ENCODE results near the gene METTL16. TPM values are rescaled to one million over a fixed set of nuclear protein-coding genes. Genes with fewer than 3 reads are reported as not detected.

Gene METTL16
- polyA plus RNA-seq, 1 experiment = 16.9 TPM

GRCh38 chr17:2387086-2388019 lies 124.3 kb downstream of the METTL16 start:
- Histone ChIP-seq H3K27ac (ENCODE audit: low read depth, low read length) (no peak overlapping the region), H3K27me3 (ENCODE audit: control insufficient read depth, insufficient read depth, low read length) (no peaks in the 10 kb centered on the region), H3K9me3 (ENCODE audit: control insufficient read depth, insufficient read depth, low read length) (no peaks in the 10 kb centered on the region; the same call in 1 of the 2 replicates), H3K4me3 (ENCODE audit: low read depth, low read length) (no peak overlapping the region)
- DNase-seq (ENCODE audit: low read depth, low spot score) = no peak
- POLR2A ChIA-PET = no interaction called here
- no peak for TF ChIP-seq CTCF (IDR thresholded peaks at IDR 0.05; ENCODE audit: low read depth, low read length)
- CTCF ChIA-PET = interaction anchor here (1.3 kb wide), 1 partner anchor 29 kb away, joined by 9 read pairs; no protein-coding TSS in a partner anchor

GRCh38 chr17:2386400-2387085 lies 125.1 kb downstream of the METTL16 start:
- ChIA-PET CTCF (no interaction called here), POLR2A (no interaction called here)
- H3K27ac ChIP-seq (ENCODE audit: low read depth, low read length) = no peak overlapping the region
- TF ChIP-seq CTCF (IDR thresholded peaks at IDR 0.05; ENCODE audit: low read depth, low read length) = no peak
- H3K4me3 ChIP-seq (ENCODE audit: low read depth, low read length) = no peak overlapping the region
- no peaks in the 10 kb centered on the region; the same call in 1 of the 2 replicates for H3K9me3 ChIP-seq (ENCODE audit: control insufficient read depth, insufficient read depth, low read length)
- no peak for DNase-seq (ENCODE audit: low read depth, low spot score)
- no peaks in the 10 kb centered on the region for H3K27me3 ChIP-seq (ENCODE audit: control insufficient read depth, insufficient read depth, low read length)

- TF ChIP-seq CTCF (IDR thresholded peaks at IDR 0.05; ENCODE audit: low read depth, low read length) = no peak
- ChIA-PET CTCF (interaction anchor here (5.8 kb wide), 1 partner anchor 29 kb away, joined by 320 read pairs; no protein-coding TSS in a partner anchor), POLR2A (no interaction called here)
- no peak for DNase-seq (ENCODE audit: low read depth, low spot score)
- no peaks in the 10 kb centered on the region for H3K27me3 ChIP-seq (ENCODE audit: control insufficient read depth, insufficient read depth, low read length)
- no peak overlapping the region for H3K27ac ChIP-seq (ENCODE audit: low read depth, low read length)
- H3K9me3 ChIP-seq (ENCODE audit: control insufficient read depth, insufficient read depth, low read length) = no peaks in the 10 kb centered on the region; the same call in 1 of the 2 replicates
- no peak overlapping the region for H3K4me3 ChIP-seq (ENCODE audit: low read depth, low read length)
Observed at GRCh38 chr17:2385240-2386210, 126.2 kb downstream of the METTL16 start.

GRCh38 chr17:2384439-2385127 lies 127.1 kb downstream of the METTL16 start:
- CTCF ChIA-PET = interaction anchor here (5.8 kb wide), 1 partner anchor 30 kb away, joined by 320 read pairs; no protein-coding TSS in a partner anchor

More at GRCh38 chr17:2384439-2385127, 127.1 kb downstream of the METTL16 start:
- Histone ChIP-seq H3K27ac (ENCODE audit: low read depth, low read length) (no peak overlapping the region), H3K9me3 (ENCODE audit: control insufficient read depth, insufficient read depth, low read length) (no peaks in the 10 kb centered on the region; the same call in 1 of the 2 replicates), H3K4me3 (ENCODE audit: low read depth, low read length) (no peak overlapping the region), H3K27me3 (ENCODE audit: control insufficient read depth, insufficient read depth, low read length) (no peaks in the 10 kb centered on the region)
- TF ChIP-seq CTCF (IDR thresholded peaks at IDR 0.05; ENCODE audit: low read depth, low read length) = no peak
- POLR2A ChIA-PET = interaction anchor here (0.6 to 2.5 kb wide), 2 partner anchors 8 to 21 kb away, joined by 3 to 31 read pairs; no protein-coding TSS in a partner anchor
- no peak for DNase-seq (ENCODE audit: low read depth, low spot score)
